H1 (cell line): Measurements from ENCODE around the gene DENND4A. TPM values are rescaled to one million over a fixed set of nuclear protein-coding genes. Genes with fewer than 3 reads are reported as not detected.

ENCODE experiments used
- CTCF ChIA-PET: fragments of 300-600 bp; sonication (Branson Sonifier 250); formaldehyde crosslinking; loops from one replicate; lab custom pipeline; 2021; ENCODE audit not compliant: partially characterized antibody; lab: Charles Lee
- POLR2A ChIA-PET: fragments of 300-600 bp; sonication (Branson Sonifier 250); formaldehyde crosslinking; loops from one replicate; lab custom pipeline; 2021; ENCODE audit warnings: inconsistent platforms; ENCODE audit not compliant: partially characterized antibody; lab: Charles Lee
- DNase-seq, 2 experiments: peaks; one replicate each; pipeline versions ENCODE4 v3.0.0 to v3.0.0-alpha.2; 2010 to 2022; ENCODE audit warnings: low spot score in 2 of 2, low read depth in 1 of 2, mixed read lengths in 1 of 2
- FAIRE-seq: peaks from 2 replicates; lab custom pipeline; 2011; peaks lifted over from hg19 to GRCh38; lab: Jason Lieb, UNC
- H2AFZ ChIP-seq: 2 replicates; pipeline ENCODE4 v1.8.1; 2012; ENCODE audit warnings: low read length, inconsistent platforms
- H2AK5ac ChIP-seq: 2 replicates; pipeline ENCODE4 v1.6.1; 2013; ENCODE audit warnings: low read depth, low read length
- H2BK120ac ChIP-seq: replicated peaks from 2 replicates; pipeline ENCODE3; 2013; ENCODE audit warnings: low read depth, low read length, inconsistent platforms
- H2BK12ac ChIP-seq: 2 replicates; pipeline ENCODE4 v1.6.1; 2013; ENCODE audit warnings: low read depth, low read length
- H2BK15ac ChIP-seq: 2 replicates; pipeline ENCODE4 v1.6.1; 2013; ENCODE audit warnings: low read length
- H2BK20ac ChIP-seq: 2 replicates; pipeline ENCODE4 v1.6.1; 2013; ENCODE audit warnings: low read length
- H2BK5ac ChIP-seq: 2 replicates; pipeline ENCODE4 v1.6.1; 2013; ENCODE audit warnings: low read depth, low read length
- H3K14ac ChIP-seq: 2 replicates; pipeline ENCODE4 v1.6.1; 2013; ENCODE audit warnings: inconsistent platforms; ENCODE audit not compliant: insufficient read length
- H3K18ac ChIP-seq: 2 replicates; pipeline ENCODE4 v1.6.1; 2013; ENCODE audit warnings: low read length; ENCODE audit errors: extremely low read depth
- H3K23ac ChIP-seq: 2 replicates; pipeline ENCODE4 v1.6.1; 2013; ENCODE audit warnings: inconsistent platforms; ENCODE audit not compliant: insufficient read length
- H3K23me2 ChIP-seq: 2 replicates; pipeline ENCODE4 v1.6.1; 2013; ENCODE audit warnings: low read depth, low read length
- H3K27ac ChIP-seq: 2 replicates; pipeline ENCODE4 v1.6.1; 2011; ENCODE audit warnings: low read depth, low read length, inconsistent platforms
- H3K27me3 ChIP-seq, 4 experiments: replicated peaks in 1 of 4; 1 replicate in 1 of 4; 2 replicates in 3 of 4; pipeline versions ENCODE4 v1.6.1 to v1.8.1; 2011 to 2013; ENCODE audit warnings: low read length in 3 of 4, mild to moderate bottlenecking in 3 of 4, inconsistent platforms in 2 of 4, mixed read lengths in 2 of 4, moderate library complexity in 1 of 4; ENCODE audit not compliant: control insufficient read depth in 3 of 4, insufficient read depth in 3 of 4; ENCODE audit errors: extremely low read depth in 1 of 4
- H3K36me3 ChIP-seq, 4 experiments: 2 replicates each; pipeline versions ENCODE4 v1.6.1 to v1.8.1; 2011 to 2013; ENCODE audit warnings: mild to moderate bottlenecking in 4 of 4, low read length in 3 of 4, moderate library complexity in 2 of 4, control low read depth in 1 of 4, inconsistent platforms in 1 of 4; ENCODE audit not compliant: insufficient read depth in 4 of 4, control insufficient read depth in 2 of 4
- H3K4ac ChIP-seq: replicated peaks from 2 replicates; pipeline ENCODE3; 2013; ENCODE audit warnings: low read length, low read depth, mixed read lengths, inconsistent platforms; ENCODE audit not compliant: insufficient read length
- H3K4me1 ChIP-seq, 4 experiments: replicated peaks in 1 of 4; 1 replicate in 1 of 4; 2 replicates in 3 of 4; pipeline versions ENCODE4 v1.6.1 to v1.8.1; 2011 to 2013; ENCODE audit warnings: low read length in 3 of 4, inconsistent platforms in 2 of 4, mixed read lengths in 1 of 4; ENCODE audit not compliant: insufficient read depth in 4 of 4, control insufficient read depth in 3 of 4
- H3K4me2 ChIP-seq, 2 experiments: 2 replicates each; pipeline versions ENCODE4 v1.6.1 to v1.8.1; 2011 to 2013; ENCODE audit warnings: low read depth in 2 of 2, low read length in 2 of 2, control low read depth in 1 of 2, inconsistent platforms in 1 of 2, mild to moderate bottlenecking in 1 of 2; ENCODE audit not compliant: insufficient read depth in 1 of 2
- H3K4me3 ChIP-seq, 4 experiments: fragments of 200-600, 300-600 bp in 1 of 4; sonication (generic), shearing (Covaris generic), sonication (Bioruptor Twin) in 1 of 4; 2 replicates each; pipeline versions ENCODE4 v1.5.1 to v1.8.1; 2011 to 2016; ENCODE audit warnings: low read length in 4 of 4, low read depth in 3 of 4, control low read depth in 2 of 4, inconsistent platforms in 2 of 4, mild to moderate bottlenecking in 2 of 4, mixed read lengths in 1 of 4, moderate library complexity in 1 of 4; ENCODE audit not compliant: insufficient read depth in 2 of 4; ENCODE audit errors: extremely low read depth in 1 of 4
- H3K56ac ChIP-seq: replicated peaks from 2 replicates; pipeline ENCODE3; 2013; ENCODE audit warnings: low read depth, mild to moderate bottlenecking, mixed read lengths, low read length, inconsistent platforms; ENCODE audit not compliant: insufficient read length
- H3K79me1 ChIP-seq: 2 replicates; pipeline ENCODE4 v1.6.1; 2013; ENCODE audit warnings: low read depth, low read length, control low read depth
- H3K79me2 ChIP-seq, 2 experiments: 2 replicates each; pipeline versions ENCODE4 v1.6.1 to v1.8.1; 2012 to 2013; ENCODE audit warnings: low read length in 2 of 2, mild to moderate bottlenecking in 2 of 2, inconsistent platforms in 1 of 2; ENCODE audit not compliant: insufficient read depth in 2 of 2, control insufficient read depth in 1 of 2
- H3K9ac ChIP-seq, 4 experiments: replicated peaks in 1 of 4; 1 replicate in 1 of 4; 2 replicates in 3 of 4; pipeline versions ENCODE4 v1.6.1 to v1.8.1; 2011 to 2013; ENCODE audit warnings: low read depth in 3 of 4, low read length in 3 of 4, control low read depth in 2 of 4, mild to moderate bottlenecking in 2 of 4, moderate library complexity in 2 of 4, inconsistent platforms in 1 of 4; ENCODE audit errors: extremely low read depth in 1 of 4
- H3K9me3 ChIP-seq, 2 experiments: 2 replicates each; pipeline versions ENCODE4 v1.6.1 to v1.8.1; 2012 to 2013; ENCODE audit warnings: mild to moderate bottlenecking in 2 of 2, moderate library complexity in 2 of 2, control low read depth in 1 of 2, inconsistent platforms in 1 of 2, low read depth in 1 of 2, low read length in 1 of 2, mixed read lengths in 1 of 2; ENCODE audit not compliant: insufficient read depth in 2 of 2
- H4K20me1 ChIP-seq, 2 experiments: replicated peaks in 1 of 2; 2 replicates each; pipeline versions ENCODE3 to v1.8.1; 2011 to 2013; ENCODE audit warnings: inconsistent platforms in 2 of 2, low read length in 2 of 2, mild to moderate bottlenecking in 1 of 2; ENCODE audit not compliant: insufficient read depth in 2 of 2, control insufficient read depth in 1 of 2
- H4K5ac ChIP-seq: 2 replicates; pipeline ENCODE4 v1.6.1; 2013; ENCODE audit warnings: low read length, low read depth, mixed read lengths, inconsistent platforms; ENCODE audit not compliant: insufficient read length
- H4K8ac ChIP-seq: 2 replicates; pipeline ENCODE4 v1.8.0; 2013; ENCODE audit warnings: mild to moderate bottlenecking, moderate library complexity, low read length, inconsistent platforms; ENCODE audit not compliant: insufficient read depth; ENCODE audit errors: extremely low read depth
- H4K91ac ChIP-seq: replicated peaks from 2 replicates; pipeline ENCODE3; 2013; ENCODE audit warnings: low read length, mixed read lengths, inconsistent platforms; ENCODE audit not compliant: insufficient read length
- BCL11A ChIP-seq, 2 experiments: IDR thresholded peaks; one replicate each; pipeline ENCODE4 v1.6.1; 2011; ENCODE audit warnings: low read depth in 2 of 2, low read length in 2 of 2, mild to moderate bottlenecking in 2 of 2
- WGBS, 2 experiments: shearing (Covaris generic) in 1 of 2; methylation state at CpG; one replicate each; pipeline versions ENCODE4 v1.1.6 to v1.1.7; 2013 to 2015; ENCODE audit warnings: low lambda C conversion rate in 2 of 2, mixed read lengths in 2 of 2, inconsistent platforms in 1 of 2, low coverage in 1 of 2, missing lambda C conversion rate in 1 of 2; ENCODE audit not compliant: insufficient replicate concordance in 2 of 2, insufficient coverage in 1 of 2, insufficient read length in 1 of 2; ENCODE audit errors: extremely low coverage in 1 of 2, missing lambda C conversion rate in 1 of 2; 5-methylcytosine and 5-hydroxymethylcytosine counted together
- polyA plus RNA-seq, 7 experiments: library from polyadenylated mRNA; depleted of rRNA in 3 of 7; stranded (reverse) in 5 of 7; unstranded in 2 of 7; fragments of >200 nt in 5 of 7; fragments of 200-250 nt in 2 of 7; gene quantifications; 1 replicate in 5 of 7; 2 replicates in 1 of 7; 4 replicates in 1 of 7; pipeline versions ENCODE4 v1.2.1 to v1.2.3, GENCODE V29; 2011 to 2013; ENCODE audit warnings: missing spikeins in 2 of 7, mixed read lengths in 2 of 7
- total RNA-seq: library from RNA; stranded (reverse); fragmentation: NEBNext Ultra II Directional; extraction: Animal tissue kit (Norgen Biotek cat#: 25700); gene quantifications from 2 replicates; pipeline ENCODE4 v1.2.1, GENCODE V29; 2021

DENND4A gene
- total and polyA plus RNA-seq, 2 of the 8 experiments (the other 6 are each of a cell fraction or from before 2014, with no cell fraction given), result 1.3 to 4.7 TPM

DNA sequence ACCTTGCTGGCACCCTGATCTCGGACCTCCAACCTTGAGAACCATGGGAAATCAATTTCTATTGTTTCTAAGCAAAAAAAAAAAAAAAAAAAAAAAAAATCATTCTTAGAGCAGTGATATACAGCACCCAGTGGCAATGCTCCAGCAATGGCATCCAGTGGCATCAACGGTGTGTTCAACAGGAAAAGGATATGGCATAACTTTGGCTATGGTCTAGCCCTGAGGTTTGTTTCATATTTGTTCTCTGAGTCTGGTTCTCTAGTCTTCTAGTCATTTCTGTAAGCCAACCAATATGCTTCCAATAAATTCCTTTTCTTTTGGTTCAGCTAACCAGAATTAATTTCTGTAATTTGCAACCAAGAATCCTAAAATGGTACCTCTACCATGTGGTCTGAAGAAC is 19.2 kb downstream of the DENND4A start:
- Histone ChIP-seq H3K79me2 (no peaks in the 10 kb centered on the region), H3K18ac (no peak overlapping the region), H2BK5ac (no peak overlapping the region), H2BK120ac (no peak overlapping the region), H4K8ac (no peak overlapping the region), H2BK12ac (no peak overlapping the region), H3K23me2 (no peaks in the 10 kb centered on the region; the same call in 1 of the 2 replicates), H2AK5ac (no peak overlapping the region), H4K91ac (no peak overlapping the region), H2BK15ac (no peak overlapping the region), H3K36me3 (no peaks in the 10 kb centered on the region), H2BK20ac (no peak overlapping the region), H3K56ac (no peak overlapping the region), H4K5ac (no peak overlapping the region), H3K23ac (no peak overlapping the region), H3K9me3 (no peaks in the 10 kb centered on the region), H3K27ac (no peak overlapping the region), H3K27me3 (no peaks in the 10 kb centered on the region), H3K4ac (no peak overlapping the region), H3K4me2 (no peak overlapping the region), H3K9ac (no peak overlapping the region), H3K4me1 (no peaks in the 10 kb centered on the region), H4K20me1 (no peaks in the 10 kb centered on the region), H2AFZ (no peak overlapping the region), H3K14ac (no peak overlapping the region), H3K4me3 (no peak overlapping the region), H3K79me1 (no peaks in the 10 kb centered on the region)
- FAIRE-seq (no peak), DNase-seq (no peak)
- CTCF ChIA-PET, result no interaction called here
- TF ChIP-seq BCL11A (IDR thresholded peaks at IDR 0.05; ENCODE audit: low read depth in 2 of 2, low read length in 2 of 2), result no peak
- POLR2A ChIA-PET, result no interaction called here
- 95% methylated on average over 2 of the region's 2 CpGs; no CpG with 5 or more reads in 1 of the 2 experiments for WGBS, 2 experiments
